Activated naive CD4-positive, alpha-beta T cell treated with anti-CD3 and anti-CD28 coated beads, Interleukin-2, amount 50 U/mL, for 16 hours (primary cell): ENCODE measurements around the gene LRMDA.

Experiments
- DNase-seq: peaks from one replicate; pipeline ENCODE4 v3.0.0-alpha.2; 2020

Gene LRMDA

DNA sequence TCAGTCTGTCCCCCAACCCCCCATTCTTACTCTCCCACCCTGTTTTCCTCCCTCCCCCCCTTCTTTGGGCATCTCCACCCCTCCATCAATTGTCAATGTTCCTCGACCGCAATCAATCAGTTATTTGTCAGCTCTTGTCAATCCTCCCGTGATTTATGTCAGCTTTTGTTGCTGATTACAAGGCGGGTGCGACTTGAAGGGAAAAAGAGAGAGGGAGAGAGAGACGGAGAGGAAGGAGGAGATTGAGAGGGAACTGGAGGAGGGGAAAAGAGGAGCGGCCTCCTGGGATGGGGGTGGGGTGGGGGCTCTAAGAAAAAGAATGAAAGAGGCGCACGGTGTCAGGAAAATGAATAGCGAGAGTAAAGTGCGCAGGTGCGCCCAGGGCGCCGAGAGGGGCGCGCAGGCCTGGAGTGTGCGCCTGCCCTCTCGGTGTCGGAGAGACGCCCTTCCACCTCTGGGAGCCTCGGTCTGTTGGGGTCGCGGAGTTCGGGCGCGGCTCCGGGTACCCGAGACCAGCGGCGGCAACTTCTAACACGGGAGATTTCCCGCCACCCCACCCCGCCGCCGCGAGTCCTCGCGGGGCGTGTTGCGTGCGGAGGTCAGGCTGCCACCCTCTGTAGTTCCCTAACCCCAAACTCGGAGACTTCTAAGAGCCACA is 28.8 kb upstream of the LRMDA start:
- DNase-seq: no peak

DNA sequence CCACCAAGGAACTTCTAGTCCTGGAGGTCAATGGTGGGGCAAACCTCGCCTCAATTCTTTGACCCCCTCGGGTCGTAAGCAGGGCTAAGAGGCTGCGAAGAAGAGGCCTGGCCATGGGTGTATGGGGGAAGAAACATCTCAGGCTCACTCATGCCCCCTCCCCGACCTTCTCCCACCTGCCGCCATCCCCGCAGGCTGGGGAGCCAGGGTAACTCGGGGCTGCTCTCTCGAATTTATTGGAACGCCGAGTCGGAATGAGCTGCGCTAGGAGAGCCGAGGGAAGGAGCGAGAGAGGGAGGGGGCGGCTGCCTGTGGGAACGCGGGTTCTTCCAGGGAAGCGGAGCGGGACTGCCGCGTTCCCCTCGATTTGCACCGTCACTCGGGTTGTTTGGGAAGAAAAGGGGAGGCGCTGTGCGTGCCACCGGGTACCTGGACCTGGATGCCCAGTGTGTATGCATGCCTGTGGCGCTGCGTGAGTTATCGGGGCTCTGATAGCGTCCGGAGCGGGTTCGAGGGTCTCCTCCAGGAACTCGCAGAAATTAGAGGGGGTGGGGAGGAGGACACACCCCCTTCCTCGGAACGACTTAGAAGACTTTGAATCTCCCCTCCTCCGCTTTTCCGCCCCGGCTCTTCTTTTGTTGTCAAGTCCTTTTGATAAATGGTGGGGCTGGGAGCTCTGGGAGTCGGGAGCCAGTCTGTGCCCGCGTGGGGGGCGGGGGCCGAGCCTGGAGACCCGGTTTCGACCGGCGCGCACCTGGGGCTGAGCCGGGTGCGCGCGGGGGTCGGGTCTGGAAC is 28.1 kb upstream of the LRMDA start:
- DNase-seq: no peak

DNA sequence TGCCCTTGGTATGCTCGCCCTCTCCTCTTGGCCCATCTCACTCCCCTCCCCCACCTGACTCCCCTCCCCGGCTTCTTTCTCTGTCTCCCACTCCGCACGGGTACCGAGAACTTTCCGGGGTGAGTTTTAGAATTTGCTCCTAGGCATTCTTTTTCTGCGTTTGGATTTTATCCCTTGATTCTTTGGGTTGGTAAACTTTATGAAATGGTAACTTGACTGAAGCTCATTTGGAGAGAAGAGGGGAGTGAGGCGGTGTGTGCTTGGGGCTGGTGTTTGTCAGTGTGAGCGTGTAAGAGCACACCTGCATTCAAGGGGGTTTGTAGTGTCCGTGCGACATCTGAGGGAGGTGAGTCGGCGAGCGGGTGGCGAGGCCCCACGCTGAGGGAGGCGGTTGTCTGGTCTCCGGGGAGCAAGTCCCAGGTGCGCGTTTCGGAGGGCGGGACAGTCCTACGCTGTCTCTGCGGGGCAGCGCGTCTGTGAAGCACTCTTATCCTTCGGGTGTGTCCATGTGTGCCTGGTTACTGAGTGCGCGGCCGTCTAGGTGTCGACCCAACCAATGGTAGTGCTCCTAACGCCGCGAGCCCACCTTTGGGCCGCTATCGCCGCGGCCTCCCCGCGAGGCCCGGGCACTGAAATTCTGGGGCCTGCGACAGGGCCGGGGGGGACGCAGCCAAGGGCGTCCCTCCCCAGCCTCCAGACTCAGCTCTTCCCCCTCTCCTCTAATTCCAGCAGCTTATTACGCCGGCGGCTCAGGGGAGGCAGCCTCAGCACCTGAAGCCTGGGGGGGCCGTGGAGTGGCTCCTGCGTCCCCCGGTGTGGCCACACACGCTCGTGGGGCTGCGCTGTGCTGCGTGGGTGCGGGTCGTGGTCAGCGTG is 27.2 kb upstream of the LRMDA start:
- no peak for DNase-seq

DNA sequence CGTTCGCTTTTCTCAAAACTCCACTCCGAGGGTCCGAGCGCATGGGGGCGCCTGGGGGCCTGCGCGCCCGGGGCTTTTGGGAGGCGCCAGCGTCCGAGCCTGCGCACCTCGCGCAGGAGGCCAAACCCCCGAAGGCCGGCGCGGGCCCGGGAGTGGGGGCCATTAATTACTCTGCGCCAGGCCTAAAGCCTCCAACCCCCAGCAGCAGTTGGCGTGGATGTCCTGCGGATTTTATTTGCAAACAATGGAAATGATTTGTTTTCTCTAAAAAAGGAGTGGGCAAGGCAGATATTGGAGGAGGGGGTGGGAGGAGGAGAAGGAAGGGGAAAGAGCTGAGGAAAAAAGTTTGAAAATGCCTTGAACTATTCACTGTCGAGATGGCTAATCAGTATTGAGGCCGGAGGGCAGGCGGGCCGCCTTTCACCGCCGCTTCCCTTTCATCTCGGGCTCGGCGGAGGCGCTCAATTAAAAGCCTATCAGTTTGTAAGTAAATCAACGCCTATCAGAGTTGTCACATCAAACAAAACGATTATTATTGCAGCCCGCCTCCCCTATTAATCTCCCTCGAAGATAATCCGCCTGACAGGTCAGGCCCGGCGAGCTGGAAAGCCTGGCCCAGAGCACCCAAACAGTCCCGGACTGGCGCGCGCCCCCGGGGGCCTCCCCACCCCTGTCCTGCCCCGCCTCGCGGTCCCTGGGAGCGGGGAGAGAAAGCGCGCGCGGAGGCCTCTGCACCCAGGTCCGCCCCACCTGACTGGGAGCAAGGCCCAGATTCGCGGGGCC is 26.4 kb upstream of the LRMDA start:
- no peak for DNase-seq

DNA sequence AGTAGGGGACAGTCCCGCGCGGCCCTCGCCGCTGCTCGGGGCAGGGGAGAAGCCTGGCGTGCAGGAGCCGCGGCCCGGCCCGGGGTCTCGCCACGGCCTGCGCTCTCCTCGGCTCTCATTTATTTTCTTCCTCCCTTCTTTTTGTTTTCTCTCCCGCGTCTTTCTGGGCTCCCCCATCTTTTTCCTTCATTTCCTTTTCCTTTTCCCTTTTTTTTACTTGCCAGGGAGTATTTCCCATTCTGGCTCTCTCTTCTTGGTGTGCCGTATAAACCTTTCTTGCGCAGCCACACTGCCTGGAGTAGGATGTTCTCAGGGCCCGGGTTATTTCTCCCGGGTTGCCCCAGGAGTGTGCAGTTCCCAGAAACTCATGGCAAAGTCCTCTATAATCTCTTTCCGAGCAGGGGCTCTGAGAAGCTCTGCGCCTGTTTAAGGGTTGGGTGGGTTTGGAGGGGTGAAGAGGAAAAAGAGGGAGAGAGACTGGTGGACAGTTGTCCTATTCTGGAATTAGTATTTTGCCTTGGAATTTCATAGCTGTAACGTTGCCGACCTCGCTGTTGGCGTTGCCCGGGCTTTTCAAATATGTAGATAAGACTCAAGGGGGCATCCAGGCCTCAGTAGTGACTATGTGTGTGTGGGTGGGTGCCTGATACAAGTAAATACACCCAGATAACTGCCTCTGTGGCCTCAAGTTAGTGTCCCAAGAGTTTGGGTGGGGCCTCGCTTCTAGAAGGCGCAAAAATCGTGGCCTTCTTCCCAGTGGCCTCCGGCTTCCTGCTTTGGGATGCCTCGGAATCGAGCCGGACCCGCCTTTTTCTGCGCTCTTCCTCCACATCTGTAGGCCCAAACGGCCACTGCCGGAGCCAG is 25.6 kb upstream of the LRMDA start:
- no peak for DNase-seq

DNA sequence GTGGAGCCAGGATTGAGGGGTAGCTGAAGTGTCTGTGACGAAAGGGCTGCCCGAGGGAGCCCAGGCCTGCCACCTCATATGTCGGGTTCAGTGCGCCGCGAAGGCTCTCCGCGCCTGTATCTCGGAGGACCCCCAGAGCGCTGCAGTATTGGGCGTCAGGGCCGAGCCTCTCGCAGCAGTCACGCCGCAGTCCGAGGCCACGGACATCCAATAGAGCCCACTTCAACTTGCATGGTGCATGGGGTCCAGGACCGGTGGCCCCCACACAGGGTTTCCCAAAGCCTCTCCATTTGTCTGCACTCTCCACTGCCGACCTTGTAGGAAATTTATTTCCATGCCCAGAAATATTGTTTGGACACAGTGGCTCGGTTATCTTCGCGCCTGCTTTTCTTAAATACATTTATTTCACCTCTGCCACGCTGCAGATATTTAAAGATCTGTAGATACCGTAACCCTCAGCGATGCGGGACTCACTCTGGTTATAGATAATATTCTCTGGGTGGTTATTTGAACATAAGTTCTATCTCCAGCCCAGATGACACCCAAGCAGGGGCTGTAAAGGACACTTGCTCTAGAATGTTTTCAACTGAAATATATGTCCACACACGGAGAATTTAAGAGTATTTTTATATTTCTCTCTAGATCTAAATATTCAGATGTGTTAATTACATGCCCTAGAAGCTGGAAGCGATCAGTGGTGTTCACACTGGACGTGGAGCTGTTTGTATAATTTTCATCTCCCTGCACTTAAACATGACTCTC is 24.8 kb upstream of the LRMDA start:
- DNase-seq: no peak

DNA sequence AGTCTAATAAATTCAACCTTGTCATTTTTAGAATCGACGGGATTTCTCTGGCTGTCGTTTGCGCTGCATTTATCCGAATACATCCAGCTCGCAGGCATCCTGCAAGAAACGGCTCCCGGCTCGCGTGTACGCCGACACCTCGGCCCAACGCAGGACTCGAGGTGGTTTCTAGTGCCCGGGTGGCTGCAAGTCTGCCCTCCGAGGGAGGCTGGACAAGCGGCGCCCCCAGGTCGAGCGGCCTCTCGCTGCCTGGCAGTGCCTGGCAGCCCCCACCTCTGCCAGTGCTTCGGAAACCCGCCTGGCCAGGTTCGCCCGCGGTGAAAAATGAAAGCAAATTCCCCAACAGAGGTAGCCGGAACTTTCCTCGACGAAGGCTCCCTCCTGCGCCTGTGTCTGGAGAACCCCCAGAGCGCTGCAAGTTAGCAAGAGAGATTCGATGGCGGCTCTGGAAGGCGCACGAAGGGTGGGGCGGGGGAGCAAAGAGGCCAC is 24.2 kb upstream of the LRMDA start:
- DNase-seq: no peak

DNA sequence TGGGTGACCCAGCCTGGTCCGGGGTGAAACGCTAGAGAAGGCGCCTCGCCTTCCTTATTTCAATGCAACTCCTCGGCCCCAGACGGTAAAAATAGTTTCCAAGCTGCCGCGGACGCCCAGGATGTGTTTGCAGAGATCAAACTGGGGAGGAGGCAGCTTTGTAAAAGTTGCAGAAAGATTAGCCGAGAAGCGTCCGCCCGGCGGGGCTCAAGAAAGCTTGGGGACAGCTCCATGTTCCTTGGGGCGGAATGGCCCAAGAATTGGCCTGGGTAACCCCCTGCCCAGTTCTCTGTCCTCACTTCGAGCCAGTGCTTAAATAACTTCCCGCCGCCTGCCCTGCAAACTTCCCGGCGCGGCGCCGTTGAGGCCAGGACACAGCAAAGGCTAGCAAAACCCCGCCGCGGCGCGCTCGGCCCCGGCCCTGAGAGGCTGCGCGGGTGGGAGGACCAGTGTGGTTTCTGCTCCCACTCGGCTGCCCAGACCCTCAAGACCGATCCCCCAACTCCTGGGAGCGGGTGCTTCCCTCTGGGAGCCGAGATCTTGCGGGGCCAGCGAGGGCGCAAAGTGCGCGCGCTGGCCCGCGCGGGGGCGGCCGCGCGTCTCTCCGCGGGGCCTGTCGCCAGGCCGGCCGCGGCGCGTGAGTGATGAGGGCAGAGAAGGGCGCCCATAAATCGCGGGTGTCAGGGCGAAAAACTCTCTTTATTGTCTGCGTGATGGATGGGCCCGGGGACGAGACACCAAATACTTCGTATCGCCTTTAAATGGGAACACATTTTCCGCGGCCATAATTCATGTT is 23.5 kb upstream of the LRMDA start:
- DNase-seq: no peak

DNA sequence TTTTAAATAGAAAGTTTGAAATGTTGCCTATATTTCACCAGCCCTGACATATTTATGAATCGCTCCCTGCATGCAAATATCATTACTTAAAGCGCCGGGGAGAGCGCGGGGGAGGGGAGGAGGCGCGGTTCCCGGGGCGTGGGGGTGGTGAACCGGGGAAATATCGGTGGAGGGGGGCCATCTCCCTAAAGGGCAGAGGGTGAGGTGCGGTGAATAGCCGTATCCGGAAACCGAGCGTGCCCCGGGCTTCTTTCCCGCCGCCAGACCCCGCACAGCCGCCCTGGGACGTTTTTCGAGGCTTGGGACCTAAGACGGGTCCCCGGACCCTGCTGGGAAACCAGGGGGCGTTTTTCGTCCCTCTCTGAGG is 22.9 kb upstream of the LRMDA start:
- no peak for DNase-seq

DNA sequence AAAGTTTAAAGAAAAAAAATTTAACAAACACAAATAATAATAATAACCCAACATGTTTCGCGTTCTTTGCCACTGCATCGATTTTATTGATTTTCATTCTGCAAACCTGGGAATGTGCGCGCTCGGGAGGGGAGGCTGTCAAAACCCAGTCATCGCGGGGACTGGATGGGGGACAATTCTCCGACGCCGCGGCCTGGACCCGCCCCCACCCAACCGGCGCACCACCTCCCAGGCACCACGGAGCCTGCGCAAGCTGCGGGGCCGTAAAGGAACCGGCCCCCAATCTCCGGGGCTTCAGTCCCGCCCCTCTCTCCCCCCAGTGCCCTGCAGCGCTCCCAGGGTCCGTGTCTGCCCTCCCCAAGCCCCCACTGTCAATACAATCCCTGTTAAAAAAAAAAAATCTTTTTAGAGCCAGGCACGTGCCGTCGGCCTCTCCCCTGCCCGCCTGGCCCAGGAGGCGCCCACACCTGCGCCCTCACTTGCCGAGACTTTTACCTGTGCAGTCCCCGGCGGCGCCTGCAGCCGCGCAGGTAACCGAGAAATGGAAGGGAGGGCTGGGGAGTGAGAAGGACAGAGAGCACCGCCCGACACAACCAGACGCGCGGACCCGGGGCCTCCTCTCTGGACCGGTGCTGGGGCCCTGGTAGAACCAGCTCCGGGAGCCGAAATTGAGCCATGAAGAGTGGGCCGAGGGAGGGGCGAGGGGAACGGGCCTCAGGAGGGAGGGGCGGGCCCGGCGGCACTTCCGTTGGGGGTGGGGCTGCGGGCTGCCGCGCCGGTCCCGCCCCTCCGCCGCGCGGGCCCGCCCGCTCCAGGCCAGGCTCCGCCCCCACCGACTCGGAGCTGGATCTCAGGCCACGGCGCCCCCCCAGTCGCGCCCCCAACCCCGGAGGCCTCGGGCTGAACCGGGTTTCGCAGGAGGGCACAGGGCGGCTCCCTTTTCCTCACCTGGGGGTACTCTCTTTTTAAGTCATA is 22.2 kb upstream of the LRMDA start:
- DNase-seq: no peak

DNA sequence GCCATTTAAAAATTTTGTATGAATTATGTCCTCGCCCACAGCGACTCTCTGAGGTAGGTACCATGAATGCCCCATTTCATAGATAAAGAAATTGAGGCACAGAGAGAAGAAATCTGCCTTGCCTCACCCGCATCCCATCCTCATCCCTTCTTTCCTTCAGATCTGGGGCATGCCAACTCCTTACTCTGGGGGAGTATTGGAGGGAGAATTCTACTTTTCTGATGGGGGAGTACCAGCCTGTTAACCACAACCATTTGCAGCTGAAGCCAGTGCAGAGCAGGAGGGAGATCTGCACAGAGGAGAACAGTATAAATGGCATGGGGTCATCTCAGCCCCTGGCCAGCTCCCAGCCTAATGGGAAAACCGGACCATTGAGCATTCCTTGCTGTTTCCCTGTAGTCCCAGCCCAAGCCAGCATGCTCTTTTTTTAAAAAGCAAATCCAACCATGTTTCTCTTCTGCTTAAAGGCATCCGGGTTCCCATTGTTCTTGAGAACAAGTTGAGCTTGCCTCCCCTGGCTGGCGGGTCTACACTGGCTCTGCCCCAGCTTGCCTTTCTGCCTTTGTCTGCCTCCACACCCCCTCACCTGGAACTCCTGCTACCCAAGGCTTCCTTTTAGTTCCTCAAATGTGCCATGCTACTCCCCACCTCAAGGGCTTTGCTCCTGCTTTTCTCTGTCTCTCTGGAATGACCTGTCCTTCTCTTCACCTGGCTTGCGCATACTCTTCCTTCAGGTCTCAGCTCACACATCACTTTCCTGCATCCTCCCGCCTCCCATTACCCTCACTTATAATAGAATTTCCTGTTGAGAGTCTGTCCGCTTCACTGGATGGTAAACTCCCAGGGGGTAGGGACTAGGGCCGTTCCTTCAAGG is 21.1 kb upstream of the LRMDA start:
- no peak for DNase-seq

DNA sequence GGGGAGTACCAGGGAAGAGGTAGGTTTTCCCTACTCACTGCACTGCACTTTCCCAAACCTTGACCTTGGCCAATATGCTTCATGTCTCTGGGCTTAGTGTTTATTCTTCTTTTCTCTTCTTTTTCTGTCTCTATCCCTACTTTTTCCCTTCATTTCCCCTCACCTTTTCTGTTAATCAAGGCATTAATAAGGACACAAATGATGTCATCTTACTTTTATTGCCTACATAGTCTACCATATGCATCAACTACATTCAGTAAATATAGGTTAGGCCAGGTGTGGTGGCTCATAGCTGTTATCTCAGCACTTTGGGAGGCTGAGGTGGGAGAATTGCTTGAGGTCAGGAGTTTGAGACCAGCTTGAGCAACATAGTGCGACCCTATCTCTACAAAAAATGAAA is 16.9 kb upstream of the LRMDA start:
- no peak for DNase-seq

DNA sequence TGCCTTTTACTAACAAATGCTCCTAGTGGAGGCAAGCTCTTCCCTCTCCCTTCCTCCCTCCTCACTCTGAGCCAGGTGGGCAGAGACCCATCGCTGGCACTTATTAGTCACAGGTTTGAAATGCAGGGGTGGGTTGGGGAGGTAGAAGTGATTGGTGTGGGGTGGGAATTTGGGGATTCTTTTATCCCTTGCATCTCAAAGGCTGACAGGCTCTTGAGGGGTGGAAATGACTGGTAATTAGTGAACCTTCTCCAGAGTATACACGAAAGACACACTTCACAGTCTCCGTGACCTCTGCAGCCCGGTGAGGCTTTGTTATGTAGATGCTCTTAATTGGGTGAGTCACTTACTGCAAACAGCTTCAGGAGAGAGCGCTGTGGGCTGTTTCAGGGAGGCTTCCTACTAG is 13.9 kb upstream of the LRMDA start:
- DNase-seq: no peak

DNA sequence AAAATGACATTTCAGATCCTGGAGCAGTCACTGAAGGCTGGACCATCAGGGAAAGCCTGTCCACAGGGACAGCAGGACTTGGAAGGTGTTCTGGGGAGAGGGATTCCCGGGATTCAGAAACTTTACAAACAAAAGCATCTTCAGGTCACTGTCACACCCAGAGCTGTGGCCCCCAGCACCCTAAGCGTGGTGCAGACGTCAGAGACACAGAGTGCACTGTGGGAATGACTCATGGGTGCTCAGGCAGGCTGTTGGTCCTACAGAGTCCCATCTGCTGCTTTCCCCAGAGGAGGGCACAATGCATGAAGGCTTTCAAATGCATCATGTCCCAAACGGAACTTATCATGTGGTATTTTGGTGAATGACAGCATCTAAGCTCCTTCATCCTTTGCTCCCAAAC is 13.1 kb upstream of the LRMDA start:
- no peak for DNase-seq

DNA sequence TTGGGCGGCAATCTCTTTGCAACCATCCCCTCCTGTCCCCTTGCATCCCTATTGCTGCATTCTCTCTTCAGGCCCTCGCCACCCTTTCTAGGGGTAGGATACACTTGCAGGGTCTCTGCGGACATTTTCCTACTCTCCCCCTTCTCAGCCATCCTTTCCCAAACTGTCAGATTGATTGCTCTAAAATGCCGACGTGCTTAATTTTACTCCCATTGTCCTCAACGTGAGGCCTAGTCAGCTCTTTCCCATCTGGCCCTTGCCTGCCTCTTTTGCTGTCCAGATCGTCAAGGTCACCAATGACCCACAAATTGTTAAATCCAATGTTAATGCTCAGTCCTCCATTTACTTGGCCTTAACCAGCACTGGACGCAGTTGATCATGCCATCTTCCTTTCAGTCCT is 12.7 kb upstream of the LRMDA start:
- no peak for DNase-seq

DNA sequence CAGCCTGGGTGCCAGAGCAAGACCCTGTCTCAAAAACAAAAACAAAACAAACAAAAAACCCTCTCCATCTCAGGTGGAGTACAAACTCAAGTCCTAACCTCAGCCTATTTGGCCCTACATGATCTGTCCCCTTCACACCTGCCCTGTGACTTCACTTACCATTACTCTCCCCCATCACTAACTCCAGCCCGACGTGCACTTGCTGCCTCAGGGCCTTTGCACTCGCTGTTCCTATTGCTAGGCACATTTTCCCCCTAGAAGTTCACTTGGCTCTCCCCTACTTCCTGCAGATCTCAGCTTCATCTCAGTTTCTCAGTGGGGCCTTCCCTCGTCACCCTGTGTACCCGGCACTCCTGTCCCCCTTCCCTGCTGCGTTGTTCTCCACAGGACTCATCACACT is 8.5 kb upstream of the LRMDA start:
- no peak for DNase-seq

DNA sequence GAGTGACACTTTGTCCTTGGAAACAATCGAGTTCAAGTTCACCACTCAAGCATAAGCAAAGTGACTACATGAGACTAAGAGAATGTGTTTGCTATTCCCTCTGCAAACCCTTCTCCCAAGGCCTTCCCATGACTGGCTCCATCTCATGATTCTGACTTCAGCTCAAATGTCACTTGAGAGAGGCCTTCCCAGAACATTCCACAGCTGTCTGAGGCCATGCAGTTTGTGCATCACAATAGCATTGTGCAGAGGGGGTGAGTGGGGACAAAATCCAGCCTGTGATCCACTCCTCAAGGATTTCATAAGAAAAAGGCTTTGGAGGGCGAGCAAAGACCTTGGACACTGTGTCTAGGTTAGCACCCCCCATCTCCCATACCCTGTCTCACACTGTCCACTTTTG is 6.9 kb upstream of the LRMDA start:
- DNase-seq: no peak
